GOT3 (cell line): ENCODE results near the gene CDKL4.
"Not testable (repeated sequence)": the region's sequence is repeated elsewhere in the genome, so short reads cannot be mapped to it uniquely, and the experiment has no call there.

Experiments used
- DNase-seq: peaks from one replicate; lab custom pipeline; 2025; ENCODE audit warnings: mixed read lengths; lab: John Stamatoyannopoulos, UW

Gene CDKL4

DNA sequence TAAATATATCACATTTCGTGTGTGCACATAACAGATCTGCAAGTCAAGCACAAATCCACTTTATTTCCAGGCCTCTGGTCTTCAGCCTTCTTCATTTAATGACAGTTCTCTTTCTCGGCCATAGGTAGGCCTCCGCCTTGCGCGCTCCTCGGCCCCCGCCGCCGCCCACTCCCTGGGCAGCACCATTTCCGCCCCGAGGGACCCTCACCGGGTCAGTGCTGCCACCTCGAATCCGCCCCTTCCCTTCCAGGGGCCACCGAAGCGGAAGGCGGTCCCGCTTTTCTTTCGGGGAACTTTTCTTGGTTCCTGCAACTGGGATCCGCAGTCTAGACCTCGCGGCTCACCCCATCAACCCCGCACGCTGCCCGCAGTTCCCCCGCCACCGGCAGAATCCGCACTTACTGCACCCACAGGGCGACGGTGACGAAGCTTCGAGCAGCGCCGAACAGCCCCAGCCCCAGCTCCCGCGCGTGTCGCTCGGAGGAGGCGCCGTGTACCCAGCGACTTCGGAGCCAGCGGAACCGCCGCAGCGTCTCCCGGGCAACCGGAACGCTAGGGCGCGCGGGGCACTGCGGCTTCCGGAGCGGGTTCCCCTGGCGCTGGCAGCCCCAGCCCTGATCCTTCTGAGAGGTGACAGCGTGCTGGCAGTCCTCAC is at the start of gene CDKL4:
CDKL4 (minus strand) TSS at position 502 of the 655 bp plus-strand sequence.
- no peak for DNase-seq

DNA sequence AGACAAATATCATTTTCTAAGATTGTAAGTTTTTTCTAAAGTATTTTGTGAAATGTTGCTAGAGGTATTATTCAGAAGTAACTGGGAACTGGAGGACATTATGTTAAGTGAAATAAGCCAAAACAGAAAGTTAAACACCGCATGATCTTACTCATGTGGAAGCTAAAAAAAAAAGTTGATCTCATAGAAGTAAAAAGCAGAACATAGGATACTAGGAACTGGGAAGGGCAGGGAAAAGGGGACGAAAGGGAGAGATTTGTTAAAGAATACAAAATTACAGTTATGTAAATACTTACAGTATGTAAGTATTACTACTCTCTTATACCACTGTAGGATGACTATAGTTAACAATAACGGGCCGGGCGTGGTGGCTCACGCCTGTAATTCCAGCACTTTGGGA is 46.7 kb upstream of the CDKL4 start:
- DNase-seq, result no peak

DNA sequence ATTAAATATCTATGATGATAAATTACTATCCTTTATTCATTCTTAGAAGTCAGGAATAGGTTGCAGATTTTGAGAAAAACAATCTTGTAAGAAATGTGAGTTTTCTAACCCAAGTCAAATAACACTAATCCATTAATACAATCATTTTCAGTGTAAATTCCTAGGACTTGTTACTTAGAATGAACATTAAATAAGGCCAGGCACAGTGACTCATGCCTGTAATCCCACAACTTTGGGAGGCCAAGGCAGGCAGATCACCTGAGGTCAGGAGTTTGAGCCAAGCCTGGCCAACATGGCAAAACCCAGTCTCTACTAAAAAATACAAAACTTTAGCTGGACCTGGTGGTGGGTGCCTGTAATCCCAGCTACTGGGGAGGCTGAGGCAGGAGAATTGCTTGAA is 45.8 kb upstream of the CDKL4 start:
- no peak for DNase-seq

DNA sequence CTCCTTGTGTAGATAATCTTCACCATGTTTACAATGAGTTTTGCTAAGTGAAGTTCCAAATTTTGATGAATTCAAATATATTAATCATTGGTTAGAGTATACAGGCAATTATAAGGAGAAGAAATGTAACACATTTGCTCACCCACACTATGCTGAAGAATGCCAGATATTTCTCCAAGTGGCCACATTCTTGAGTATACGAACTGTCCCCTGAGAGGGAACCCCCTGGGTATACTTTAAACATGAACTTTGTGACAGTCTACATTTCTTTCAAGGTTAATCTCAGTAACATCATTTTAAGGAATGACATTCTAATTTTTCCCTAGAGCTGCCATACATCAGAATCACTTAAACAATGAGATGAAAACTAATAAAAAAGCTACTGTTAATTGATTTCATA is 39.8 kb upstream of the CDKL4 start:
- DNase-seq, result no peak

DNA sequence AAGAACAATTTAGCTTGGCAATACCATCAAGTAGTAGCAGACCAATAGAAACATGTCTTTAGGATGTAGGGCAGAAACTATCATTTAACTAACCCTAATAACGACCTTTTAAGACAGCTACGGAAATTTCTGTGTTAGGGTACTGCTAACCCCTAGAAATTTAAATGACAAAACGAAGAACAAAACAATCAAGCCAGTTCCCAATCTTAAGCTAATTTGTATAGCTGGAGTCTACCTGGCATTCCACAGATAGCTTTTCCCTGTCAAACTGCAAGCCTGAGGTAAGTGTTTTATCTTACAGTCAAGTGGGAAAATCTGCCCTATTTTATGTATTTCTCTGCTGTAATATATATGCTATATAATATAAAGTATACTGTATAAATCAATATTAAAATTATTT is 37.6 kb upstream of the CDKL4 start:
- DNase-seq, result no peak

DNA sequence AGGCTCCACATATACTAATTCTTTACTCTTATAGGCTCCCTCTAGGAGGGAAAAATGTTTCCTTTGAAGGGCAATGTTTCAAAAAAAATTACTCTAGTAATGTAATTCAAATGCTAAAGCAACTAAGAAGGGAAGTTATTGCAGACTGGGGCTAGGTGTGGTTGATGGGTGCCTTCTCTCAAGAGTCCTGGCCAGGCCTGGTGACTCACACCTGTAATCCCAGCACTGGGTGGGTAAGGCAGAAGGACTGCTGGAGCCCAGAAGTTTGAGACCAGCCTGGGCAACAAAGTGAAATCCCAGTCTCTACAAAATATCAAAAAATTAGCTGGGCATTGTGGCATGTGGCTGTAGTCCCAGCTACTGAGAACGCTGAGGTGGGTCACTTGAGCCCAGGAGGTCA is 31.2 kb upstream of the CDKL4 start:
- no peak for DNase-seq

DNA sequence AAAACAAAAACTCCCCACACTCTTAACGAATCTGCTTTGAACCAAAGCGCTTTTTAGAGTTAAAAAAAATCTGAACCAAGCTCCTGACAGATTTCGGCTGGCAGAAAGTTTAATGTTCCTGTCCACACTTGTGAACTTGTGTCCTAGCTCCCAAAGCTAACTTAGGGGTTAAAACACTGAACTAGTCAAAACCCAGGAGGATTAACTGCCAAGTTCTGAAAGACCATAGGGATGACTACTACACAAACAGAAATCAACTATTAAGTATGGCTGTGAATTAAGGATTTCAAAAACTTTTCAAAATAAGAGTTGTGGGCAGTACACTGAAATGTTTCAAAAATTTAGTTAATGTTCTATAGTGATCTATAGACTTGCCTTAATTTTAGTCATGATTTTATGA is 26.2 kb upstream of the CDKL4 start:
- DNase-seq, result no peak

DNA sequence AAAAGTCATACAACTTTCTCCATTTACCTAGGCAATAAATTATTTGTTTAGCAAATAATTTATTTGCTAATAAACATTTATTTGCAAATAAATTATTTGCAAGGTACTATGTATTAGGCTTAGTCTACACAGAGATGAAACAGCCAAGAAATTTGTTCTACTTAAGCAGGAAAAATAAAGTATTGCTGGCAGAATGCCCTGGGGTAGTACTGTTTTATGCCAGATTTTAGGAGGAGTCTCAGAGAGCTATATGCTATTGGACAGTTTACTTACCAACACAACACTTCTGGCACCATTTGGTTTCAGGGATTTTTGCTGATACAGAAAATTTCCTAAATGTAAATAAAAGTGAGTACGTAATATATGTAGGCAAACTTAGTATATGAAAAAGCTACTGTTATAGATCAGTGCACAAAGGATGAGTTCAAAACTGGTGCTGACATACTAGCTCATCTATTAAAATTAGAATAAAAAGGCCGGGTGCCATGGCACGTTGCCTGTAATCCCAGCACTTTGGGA is 23.2 kb upstream of the CDKL4 start:
- DNase-seq, result no peak

DNA sequence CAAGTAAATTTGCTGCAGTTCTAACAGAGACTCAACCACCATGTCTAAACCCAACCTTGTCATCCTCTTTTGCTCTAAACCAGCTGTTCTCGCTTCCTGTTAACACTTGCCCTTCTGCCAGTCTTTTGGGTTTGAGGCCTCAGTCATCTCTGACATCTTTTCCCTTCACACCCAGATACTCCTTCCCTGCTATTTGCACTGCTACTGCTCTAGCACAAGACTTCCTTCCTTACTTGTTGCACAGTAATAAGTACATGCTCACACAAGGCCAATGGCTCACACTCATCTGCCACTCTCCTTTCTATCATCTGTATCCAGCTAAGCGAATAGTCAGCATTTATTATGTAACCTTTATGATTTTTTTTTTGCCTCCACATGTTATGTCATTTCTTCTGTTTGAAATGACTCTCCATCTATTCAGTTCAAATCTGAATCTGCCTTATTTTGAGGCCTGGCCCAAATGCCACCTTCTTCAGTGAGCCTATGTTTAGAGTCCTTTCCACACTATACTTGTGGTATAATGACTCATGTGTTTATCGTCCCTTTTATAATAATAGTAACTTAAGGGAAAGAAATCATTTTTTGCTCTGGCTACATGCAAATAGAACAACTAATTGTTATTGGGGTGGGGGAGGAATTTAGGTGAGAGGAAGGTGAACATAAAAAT is 22.5 kb upstream of the CDKL4 start:
- no peak for DNase-seq

DNA sequence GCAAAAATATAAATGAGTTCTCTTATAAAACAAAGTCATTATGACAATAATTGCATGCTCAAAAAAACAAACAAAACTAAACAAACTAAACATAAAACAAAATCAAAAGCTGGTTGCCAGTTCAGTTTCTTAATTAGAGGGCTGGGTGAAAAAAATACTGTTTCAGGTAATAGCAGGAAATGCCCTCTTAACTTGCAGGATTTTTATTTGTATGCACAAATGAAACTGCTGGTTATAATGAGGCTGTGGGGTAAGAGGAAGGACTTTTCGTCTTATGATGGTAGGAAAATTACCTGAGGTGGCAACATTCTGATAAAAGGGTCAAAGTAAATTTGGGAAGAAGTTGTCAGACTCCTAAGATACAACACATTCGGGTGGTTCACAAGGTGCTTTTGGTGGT is 21.5 kb upstream of the CDKL4 start:
- DNase-seq, result no peak

DNA sequence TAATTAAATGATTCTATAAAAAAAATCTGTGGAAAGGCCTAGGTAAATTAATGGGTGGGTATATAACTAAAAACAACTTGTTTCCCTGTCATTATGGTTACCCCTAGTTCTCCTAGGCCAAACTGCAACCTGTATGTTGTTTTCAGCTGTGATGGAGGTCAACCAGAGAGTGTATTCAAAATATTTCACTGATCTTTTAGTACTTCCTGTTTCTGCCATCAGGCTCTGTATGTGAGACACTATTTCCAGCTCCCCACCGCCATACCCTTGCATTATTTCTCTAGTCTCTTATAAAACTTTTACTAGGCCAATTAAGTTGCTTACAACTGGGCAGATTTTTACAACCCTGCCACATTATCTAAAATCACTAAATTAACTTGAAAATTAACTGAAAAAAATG is 21.0 kb upstream of the CDKL4 start:
- DNase-seq, result no peak

DNA sequence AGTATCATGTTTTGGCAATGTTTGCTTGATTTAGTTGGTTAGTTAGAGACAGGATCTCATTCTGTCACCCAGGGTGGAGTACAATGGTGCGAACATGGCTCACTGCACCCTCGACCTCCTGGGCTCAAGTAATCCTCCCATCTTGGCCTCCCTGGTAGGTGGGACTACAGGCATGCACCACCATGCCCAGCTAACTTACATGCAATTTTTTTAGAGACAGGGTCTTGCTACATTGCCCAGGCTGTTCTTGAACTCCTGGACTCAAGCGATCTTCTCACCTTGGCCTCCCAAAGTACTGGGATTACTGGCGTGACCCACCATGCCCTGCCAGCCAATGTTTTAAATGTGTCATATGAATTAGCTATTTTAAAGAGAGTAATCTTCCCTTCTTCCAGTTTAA is 16.3 kb upstream of the CDKL4 start:
- DNase-seq, result no peak

DNA sequence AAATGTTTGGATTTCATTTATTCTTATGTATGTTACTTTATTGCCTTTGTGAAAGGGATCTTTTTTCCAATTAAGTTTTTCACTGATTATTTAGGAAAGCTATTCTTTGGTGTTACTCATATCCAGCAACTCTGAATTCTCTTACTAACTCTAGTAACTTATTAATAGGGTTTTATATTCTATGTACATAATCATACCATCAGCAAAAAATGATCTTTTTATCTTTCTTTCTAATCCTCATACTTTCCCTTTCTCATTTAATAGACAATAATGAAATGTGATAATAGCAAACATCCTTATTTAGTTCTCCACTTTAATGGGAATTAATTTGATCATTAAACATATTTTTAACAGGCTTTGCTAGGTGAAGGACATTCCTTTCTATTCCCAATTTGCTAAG is 12.3 kb upstream of the CDKL4 start:
- DNase-seq, result no peak

DNA sequence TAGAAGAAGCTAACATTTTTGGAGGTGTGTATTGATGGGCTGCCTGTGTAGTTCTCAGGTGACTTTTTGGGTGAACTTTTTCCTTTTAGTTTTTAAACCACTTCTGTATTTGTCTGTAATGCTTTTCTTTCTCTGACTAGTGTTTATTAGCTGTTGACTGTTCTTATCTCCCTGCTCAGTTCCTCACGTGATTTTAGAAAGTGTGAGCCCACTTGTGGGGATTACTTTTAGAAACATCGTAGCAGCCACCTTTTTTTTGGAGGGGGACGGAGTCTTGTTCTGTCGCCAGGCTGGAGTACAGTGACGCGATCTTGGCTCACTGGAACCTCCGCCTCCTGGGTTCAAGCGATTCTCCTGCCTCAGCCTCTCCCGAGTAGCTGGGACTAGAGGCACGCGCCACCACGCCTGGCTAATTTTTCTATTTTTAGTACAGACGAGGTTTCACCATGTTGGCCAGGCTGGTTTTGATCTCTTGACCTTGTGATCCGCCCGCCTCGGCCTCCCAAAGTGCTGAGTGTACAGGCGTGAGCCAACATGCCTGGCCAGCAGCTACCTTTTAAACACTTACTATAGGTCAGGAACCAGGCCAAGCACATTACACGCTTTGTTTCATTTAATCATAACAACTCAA is 9.2 kb upstream of the CDKL4 start:
- no peak for DNase-seq

DNA sequence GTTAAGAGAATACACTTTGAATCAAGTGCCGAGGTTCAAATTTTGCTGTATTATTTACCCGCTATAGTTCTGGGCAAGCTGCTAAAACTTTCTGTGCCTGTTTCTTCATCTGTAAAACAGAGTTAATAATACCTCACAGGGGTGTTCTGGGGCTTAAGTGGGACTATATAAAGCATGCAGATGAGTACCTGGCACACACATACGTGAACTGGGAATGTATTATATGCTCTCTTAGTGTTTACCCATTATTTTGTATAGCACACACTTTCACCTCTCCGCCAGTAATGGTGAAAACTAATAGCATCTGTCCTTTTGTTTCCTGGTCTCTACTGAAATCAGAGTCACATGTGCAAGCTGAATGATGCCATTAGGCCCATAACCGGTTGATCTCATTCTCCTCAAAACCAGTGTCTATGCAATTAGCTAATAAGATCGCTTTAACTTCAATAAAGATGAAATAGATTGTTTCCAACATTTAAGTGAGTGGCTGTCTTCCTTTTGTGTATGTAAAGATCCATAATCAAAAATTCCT is 3.8 kb upstream of the CDKL4 start:
- no peak for DNase-seq

DNA sequence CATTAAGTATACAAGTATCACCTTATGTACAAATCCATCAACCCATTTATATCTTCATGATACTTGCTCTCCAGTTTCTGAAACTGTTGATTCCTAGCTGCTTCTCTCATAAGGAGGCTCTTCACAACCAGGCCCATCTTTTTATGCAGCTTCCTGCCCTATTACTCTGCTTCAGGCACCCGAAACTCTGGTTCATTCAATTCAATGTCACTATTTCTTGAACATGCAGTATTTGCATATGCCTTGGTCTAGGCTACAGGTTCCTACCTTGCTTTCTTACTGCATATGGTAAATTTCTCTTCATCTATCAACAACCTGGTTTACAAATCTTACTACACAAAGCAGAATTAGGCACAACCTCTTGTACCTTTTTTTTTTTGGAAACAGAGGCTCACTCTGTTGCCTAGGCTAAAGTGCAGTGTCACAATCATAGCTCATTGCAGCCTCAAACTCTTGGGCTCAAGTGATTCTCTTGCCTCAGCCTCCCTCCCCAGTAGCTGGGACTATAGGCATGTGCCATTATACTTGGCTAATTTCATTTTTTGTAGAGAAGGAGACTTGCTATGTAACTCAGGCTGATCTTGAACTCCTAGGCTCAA is 2.7 kb upstream of the CDKL4 start:
- no peak for DNase-seq

DNA sequence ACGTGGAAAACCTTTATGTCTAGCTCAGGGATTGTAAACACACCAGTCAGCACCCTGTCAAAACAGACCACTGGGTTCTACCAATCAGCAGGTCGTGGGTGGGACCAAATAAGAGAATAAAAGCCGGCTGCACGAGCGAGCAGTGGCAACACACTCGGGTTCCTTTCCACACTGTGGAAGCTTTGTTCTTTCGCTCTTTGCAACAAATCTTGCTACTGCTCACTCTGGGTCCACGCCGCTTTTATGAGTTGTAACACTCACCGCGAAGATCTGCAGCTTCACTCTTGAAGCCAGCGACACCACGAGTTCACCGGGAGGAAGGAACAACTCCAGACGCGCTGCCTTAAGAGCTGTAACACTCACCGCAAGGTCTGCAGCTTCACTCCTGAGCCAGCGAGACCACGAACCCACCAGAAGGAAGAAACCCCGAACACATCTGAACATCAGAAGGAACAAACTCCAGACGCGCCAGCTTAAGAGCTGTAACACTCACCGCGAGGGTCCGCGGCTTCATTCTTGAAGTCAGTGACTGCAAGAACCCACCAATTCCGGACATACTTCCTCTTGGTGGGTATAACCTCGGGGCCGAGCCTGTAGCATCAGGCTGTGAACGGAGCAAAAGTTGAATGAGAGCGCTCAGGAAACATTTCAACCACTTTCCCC is 1.3 kb upstream of the CDKL4 start:
- not testable (repeated sequence) for DNase-seq

DNA sequence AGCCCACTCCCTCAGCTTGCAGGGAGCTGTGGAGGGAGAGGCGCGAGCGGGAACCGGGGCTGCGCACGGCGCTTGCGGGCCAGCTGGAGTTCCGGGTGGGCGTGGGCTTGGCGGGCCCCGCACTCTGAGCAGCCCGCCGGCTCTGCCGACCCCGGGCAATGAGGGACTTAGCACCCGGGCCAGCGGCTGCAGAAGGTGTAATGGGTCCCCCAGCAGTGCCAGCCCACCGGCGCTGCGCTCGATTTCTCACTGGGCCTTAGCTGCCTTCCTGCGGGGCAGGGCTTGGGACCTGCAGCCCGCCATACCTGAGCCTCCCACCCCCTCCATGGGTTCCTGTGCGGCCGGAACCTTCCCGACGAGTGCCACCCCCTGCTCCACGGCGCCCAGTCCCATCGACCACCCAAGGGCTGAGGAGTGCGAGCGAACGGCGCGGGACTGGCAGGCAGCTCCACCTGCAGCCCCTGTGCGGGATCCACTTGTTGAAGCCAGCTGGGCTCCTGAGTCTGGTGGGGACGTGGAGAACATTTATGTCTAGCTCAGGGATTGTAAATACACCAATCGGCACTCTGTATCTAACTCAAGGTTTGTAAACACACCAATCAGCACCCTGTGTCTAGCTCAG is 582 bp upstream of the CDKL4 start:
- not testable (repeated sequence) for DNase-seq

DNA sequence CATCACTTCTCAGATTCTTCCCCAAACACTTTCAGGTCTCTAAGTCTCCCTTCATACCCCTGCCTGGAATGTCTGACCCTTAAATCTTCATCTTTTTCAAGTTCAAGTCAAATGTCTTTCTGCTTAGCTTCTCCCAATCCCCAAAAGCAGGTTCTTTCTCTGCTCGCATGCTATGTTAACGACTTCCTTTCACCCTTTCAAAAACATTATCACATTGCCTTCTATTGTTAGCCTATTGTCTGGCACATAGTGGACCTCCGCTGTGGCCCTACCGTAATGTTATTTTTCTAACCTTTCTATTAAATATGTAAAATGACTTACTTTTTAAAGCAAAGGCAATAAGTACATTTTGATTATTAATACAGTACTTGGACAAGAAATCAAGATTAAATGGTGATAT is 2.2 kb downstream of the CDKL4 start:
- no peak for DNase-seq

DNA sequence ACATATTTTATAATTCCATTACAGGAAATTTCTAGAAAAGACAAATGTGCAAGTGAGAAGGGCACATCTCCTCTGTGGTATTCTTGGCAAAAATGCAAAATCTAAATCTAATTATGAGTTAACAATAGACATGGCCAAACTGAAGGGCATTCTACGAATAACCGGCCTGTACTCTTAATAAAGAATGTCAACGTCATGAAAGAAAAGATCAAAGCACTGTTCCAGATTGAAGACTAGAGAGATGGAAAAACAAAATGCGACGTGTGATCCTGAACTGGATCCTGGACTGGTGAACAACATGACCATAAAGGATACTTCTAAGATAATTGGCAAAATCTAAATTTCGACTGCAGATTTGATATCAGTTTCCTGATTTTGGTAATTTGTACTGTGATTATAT is 3.0 kb downstream of the CDKL4 start:
- no peak for DNase-seq

DNA sequence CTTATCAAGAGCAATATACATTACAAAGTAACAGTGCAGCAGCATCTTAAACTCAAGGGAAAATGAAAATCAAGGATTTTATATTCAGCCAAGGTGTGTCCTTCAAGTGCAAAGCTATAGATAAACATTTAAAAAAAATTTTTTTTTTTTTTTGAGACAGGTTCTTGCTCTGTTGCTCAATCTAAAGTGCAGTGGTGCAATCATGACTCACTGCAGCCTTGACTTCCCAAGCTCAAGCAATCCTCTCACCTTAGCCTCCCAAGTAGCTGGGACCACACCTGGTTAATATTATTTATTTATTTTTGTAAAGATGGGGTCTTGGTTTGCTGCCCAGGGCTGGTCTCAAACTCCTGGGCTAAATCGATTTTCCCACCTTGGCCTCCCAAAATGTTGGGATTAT is 9.0 kb downstream of the CDKL4 start:
- DNase-seq, result no peak

DNA sequence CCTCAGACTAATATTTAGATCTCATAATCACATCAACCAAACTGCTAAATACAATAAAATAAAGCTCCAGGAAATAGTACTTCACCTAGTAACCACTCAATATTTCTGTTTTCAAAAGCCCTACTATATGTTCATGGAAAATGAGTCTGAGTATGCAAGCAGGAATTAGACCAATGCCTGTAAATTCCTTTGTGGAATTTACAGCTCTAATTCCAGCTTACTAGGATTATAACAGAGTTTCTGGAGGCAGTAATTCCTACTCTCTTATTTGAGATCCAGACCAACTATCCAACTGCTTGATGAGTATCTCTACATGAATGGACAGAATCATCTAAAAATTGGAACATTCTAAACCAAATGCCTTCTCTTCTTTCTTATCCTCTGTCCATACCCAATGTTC is 11.6 kb downstream of the CDKL4 start:
- DNase-seq, result no peak
